ENCODE measurements around the gene ACAA1. TPM values are rescaled to one million over a fixed set of nuclear protein-coding genes. Genes with fewer than 3 reads are reported as not detected.

Gene ACAA1
- total RNA-seq, 1 experiment from 2014 or later = 44.3 TPM

DNA sequence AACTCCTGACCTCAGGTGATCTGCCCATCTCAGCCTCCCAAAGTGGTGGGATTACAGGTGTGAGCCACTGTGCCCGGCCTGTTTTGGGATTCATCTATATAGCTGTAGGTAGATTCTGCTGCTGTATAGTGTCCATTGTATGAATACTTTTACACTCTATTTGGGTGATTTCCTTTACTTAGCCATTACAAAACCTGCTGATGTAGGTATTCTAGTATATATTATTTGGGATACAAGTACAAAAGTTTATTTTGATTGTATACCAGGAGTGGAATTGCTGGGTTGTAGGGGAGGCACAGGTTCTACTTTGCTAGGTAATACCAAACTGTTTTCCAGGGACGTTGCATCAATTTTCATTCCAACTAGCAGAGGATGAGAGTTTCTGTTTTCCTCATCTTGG lies 18.9 kb upstream of the ACAA1 start:
- H3K36me3 Mint-ChIP-seq (ENCODE audit: insufficient read depth in 1 of 3, low read depth in 3 of 3) = no peaks in the 10 kb centered on the region
- Histone ChIP-seq H3T11ph (ENCODE audit: low read length) (no peak overlapping the region), H4K8ac (replicated peaks; ENCODE audit: insufficient read length, low read depth, low read length) (no peak overlapping the region), H3K27ac (ENCODE audit: insufficient read length, low read depth, low read length) (no peak overlapping the region), H4K91ac (ENCODE audit: insufficient read length, low read depth, low read length) (no peak overlapping the region), H3K18ac (ENCODE audit: insufficient read length, low read depth, low read length) (no peak overlapping the region), H3K79me2 (ENCODE audit: insufficient read depth, low read length) (no peaks in the 10 kb centered on the region), H3K4me1 (ENCODE audit: insufficient read depth, low read length) (no peaks in the 10 kb centered on the region), H3K23ac (ENCODE audit: insufficient read length, low read depth, low read length) (no peak overlapping the region), H3K27me3 (ENCODE audit: insufficient read depth, low read length) (no peaks in the 10 kb centered on the region), H2AK5ac (ENCODE audit: insufficient read length, low read length) (no peak overlapping the region), H2BK120ac (ENCODE audit: low read depth, low read length, poor library complexity, severe bottlenecking) (no peak overlapping the region), H3K9ac (ENCODE audit: extremely low read depth, insufficient read length, low read length) (no peak overlapping the region), H3K56ac (ENCODE audit: insufficient read length, low read depth, low read length) (no peak overlapping the region), H3K9me3 (ENCODE audit: control insufficient read depth, low read depth, low read length) (no peaks in the 10 kb centered on the region), H2BK15ac (ENCODE audit: low read depth, low read length) (no peak overlapping the region), H3K14ac (ENCODE audit: insufficient read depth, low read length) (no peak overlapping the region), H4K20me1 (ENCODE audit: control insufficient read depth, insufficient read depth, insufficient read length) (no peaks in the 10 kb centered on the region), H3K4me2 (ENCODE audit: insufficient read depth, insufficient read length, low read length) (no peak overlapping the region), H2BK5ac (ENCODE audit: insufficient read length, low read length) (no peak overlapping the region), H2AFZ (ENCODE audit: low read length) (no peak overlapping the region), H3K4ac (ENCODE audit: low read depth, low read length) (no peak overlapping the region), H2BK20ac (ENCODE audit: low read depth, low read length, poor library complexity, severe bottlenecking) (no peak overlapping the region), H3K23me2 (ENCODE audit: insufficient read length, low read depth, low read length, poor library complexity, severe bottlenecking) (no peaks in the 10 kb centered on the region), H3K79me1 (ENCODE audit: insufficient read depth, low read depth, low read length, poor library complexity, severe bottlenecking) (no peaks in the 10 kb centered on the region), H4K5ac (ENCODE audit: insufficient read length, low read depth, low read length) (no peak overlapping the region), H2BK12ac (ENCODE audit: insufficient read length, low read depth, low read length) (no peak overlapping the region)
- TF ChIP-seq, protein P1, sequence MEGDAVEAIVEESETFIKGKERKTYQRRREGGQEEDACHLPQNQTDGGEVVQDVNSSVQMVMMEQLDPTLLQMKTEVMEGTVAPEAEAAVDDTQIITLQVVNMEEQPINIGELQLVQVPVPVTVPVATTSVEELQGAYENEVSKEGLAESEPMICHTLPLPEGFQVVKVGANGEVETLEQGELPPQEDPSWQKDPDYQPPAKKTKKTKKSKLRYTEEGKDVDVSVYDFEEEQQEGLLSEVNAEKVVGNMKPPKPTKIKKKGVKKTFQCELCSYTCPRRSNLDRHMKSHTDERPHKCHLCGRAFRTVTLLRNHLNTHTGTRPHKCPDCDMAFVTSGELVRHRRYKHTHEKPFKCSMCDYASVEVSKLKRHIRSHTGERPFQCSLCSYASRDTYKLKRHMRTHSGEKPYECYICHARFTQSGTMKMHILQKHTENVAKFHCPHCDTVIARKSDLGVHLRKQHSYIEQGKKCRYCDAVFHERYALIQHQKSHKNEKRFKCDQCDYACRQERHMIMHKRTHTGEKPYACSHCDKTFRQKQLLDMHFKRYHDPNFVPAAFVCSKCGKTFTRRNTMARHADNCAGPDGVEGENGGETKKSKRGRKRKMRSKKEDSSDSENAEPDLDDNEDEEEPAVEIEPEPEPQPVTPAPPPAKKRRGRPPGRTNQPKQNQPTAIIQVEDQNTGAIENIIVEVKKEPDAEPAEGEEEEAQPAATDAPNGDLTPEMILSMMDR (conservative IDR thresholded peaks at IDR 0.05) = no peak
- no CpG with 5 or more reads among the region's 2 CpGs for WGBS (ENCODE audit: extremely low coverage, insufficient read length, low lambda C conversion rate)
- H3K4me1 Mint-ChIP-seq = peaks cover 0 to 4% of the 10 kb centered on the region in 2 experiments; a peak in 2 of 4 replicates
- H3K27ac Mint-ChIP-seq = no peak overlapping the region
- no peak for DNase-seq
- no peaks in the 10 kb centered on the region; the same call in 1 of the 2 replicates for H3K27me3 Mint-ChIP-seq (ENCODE audit: low read depth)
- H3K9me3 Mint-ChIP-seq = no peaks in the 10 kb centered on the region
- H3K4me3 Mint-ChIP-seq = no peak overlapping the region
